Adrenal gland (tissue), 12 donors: Measurements from ENCODE around the gene UPK3B. TPM values are rescaled to one million over a fixed set of nuclear protein-coding genes. Genes with fewer than 3 reads are reported as not detected.
"Not testable (repeated sequence)": the region's sequence is repeated elsewhere in the genome, so short reads cannot be mapped to it uniquely, and the experiment has no call there.

Experiments
- DNase-seq, 7 donors: peaks; one replicate each; pipeline ENCODE4 v3.0.0-alpha.2; 2019 to 2020
- H3K27ac ChIP-seq, 5 donors: fragments of 200-600 bp; sonication (generic) in 4 of 5; 1 replicate in 3 of 5; 2 replicates in 2 of 5; pipeline versions ENCODE4 v1.5.1 to v1.8.0; 2016 to 2020; ENCODE audit warnings: mild to moderate bottlenecking in 1 of 5
- H3K27me3 ChIP-seq: fragments of 200-600 bp; 2 replicates; pipeline ENCODE4 v1.8.0; 2021
- H3K36me3 ChIP-seq, 2 donors: fragments of 200-600 bp; replicated peaks in 1 of 2; 1 replicate in 1 of 2; 2 replicates in 1 of 2; pipeline versions ENCODE4 v1.5.1 to v1.8.0; 2018 to 2022
- H3K4me1 ChIP-seq, 2 donors: fragments of 200-600 bp; replicated peaks in 1 of 2; 1 replicate in 1 of 2; 2 replicates in 1 of 2; pipeline versions ENCODE4 v1.5.1 to v1.8.0; 2018 to 2021
- H3K4me3 ChIP-seq, 4 donors: fragments of 200-600 bp; sonication (generic) in 3 of 4; one replicate each; pipeline ENCODE4 v1.5.1; 2016 to 2018
- H3K9me3 ChIP-seq, 3 donors: fragments of 200-600 bp; sonication (generic) in 1 of 3; replicated peaks in 1 of 3; 1 replicate in 2 of 3; 2 replicates in 1 of 3; pipeline versions ENCODE4 v1.5.1 to v1.8.0; 2016 to 2021
- CTCF ChIP-seq, 6 experiments: fragments of 450-650 bp in 4 of 6; fragments of 200-600 bp in 2 of 6; sonication (generic) in 1 of 6; IDR thresholded peaks; 1 replicate in 5 of 6; 2 replicates in 1 of 6; pipeline versions ENCODE4 v1.5.1 to v1.8.0; 2016 to 2021; ENCODE audit warnings: antibody characterized with exemption in 6 of 6, mild to moderate bottlenecking in 2 of 6, moderate library complexity in 1 of 6
- POLR2A ChIP-seq, 2 donors: fragments of 450-650 bp; IDR thresholded peaks; one replicate each; pipeline ENCODE4 v1.6.1; 2017; ENCODE audit warnings: antibody characterized with exemption in 2 of 2, mild to moderate bottlenecking in 2 of 2, moderate library complexity in 1 of 2
- WGBS, 4 donors: extraction: QIAGEN DNeasy Blood & Tissue Kit in 2 of 4; methylation state at CpG; one replicate each; pipeline versions ENCODE4 v1.1.5 to v1.1.7; 2013 to 2017; 5-methylcytosine and 5-hydroxymethylcytosine counted together
- intact Hi-C, 2 donors: fragments of 100-400 bp; cut with DNase I; formaldehyde crosslinking; loops; one replicate each; pipeline versions ENCODE4 v1.14.1 to v1.15.0; 2022 to 2023
- polyA plus RNA-seq, 3 donors: library from polyadenylated mRNA; stranded (reverse); fragments of 200-250 nt in 2 of 3; fragments of 350-450 nt in 1 of 3; fragmentation: Illumina TruSeq in 1 of 3; extraction: RNeasy Lipid Tissue Mini Kit (QIAGEN cat#74804) in 1 of 3; gene quantifications; one replicate each; pipeline ENCODE4 v1.2.3, GENCODE V29; 2013 to 2014
- total RNA-seq, 9 donors: library from RNA; depleted of rRNA in 4 of 9; stranded (reverse); fragments of >200 nt in 4 of 9; fragments of 120-200 nt in 1 of 9; fragmentation: NEBNext Ultra II Directional in 1 of 9; extraction: Animal tissue kit (Norgen Biotek cat#: 25700) in 1 of 9; gene quantifications; one replicate each; pipeline versions ENCODE4 v1.1.0 to v1.2.4, GENCODE V29; 2013 to 2023
- donor health status: healthy with polysubstance abuse.
- donor health status: Bipolar disorder and iron deficiency.
- donor health status: DM: yes; HTN: yes; CAD: no.
- donor health status: DM: no; HTN: no; CAD: no.
- donor health status: DM: no; HTN: no; CAD: no.
- donor health status: DM: yes; HTN: yes; CAD: no.

The UPK3B gene
- total and polyA plus RNA-seq, 12 donors = 0.22 to 2.6 (median 0.83) TPM; not detected in 2

DNA sequence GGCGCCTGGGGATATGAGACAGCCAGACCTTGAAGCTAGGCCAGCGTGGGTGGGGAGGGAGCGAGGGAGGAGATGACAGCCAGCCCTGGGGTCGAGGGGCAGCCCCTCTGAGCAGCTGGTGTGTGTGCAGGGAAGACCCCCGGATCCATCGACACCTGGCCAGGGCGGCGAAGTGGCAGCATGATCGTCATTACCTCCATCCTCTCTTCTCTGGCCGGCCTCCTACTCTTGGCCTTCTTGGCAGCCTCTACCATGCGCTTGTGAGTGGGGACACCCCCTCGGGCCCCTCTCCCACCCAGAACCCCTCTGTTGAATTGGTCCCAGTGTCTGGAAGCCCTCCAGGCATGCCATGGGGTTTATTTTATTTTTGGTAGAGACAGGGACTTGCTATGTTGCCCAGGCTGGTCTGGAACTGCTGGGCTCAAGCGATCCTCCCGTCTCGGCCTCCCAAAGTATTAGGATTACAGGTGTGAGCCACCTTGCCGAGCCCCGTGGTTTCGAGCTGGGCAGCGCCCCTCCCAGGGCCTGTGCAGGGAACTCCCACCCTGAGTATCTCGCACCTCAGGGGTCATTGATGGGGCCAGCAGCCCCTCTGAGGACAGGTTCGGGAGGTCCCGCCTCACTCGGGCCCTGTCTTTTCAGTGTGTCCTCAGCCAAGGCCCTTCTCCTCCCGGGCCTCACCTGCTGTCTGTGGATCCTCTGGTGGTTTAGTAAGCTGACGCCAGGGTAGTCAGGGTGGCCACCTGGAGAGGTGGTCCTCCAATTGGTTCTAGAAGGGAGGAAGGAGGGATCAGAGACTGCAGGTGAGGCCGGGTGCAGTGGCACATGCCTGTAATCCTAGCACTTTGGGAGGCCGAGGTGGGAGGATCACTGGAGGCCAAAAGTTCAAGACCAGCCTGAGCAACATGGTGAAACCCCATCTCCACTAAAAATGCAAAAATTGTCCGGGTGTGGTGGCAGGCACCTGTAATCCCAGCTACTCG is 3.8 kb downstream of the UPK3B start:
- no peaks in the 10 kb centered on the region for H3K9me3 ChIP-seq
- peak in 1 of 7 donors; percentile 15 for DNase-seq
- no peaks in the 10 kb centered on the region for H3K27me3 ChIP-seq
- peaks cover 6 to 8% of the 10 kb centered on the region in 2 donors for H3K4me1 ChIP-seq
- intact Hi-C loops = no loop called here
- no peaks in the 10 kb centered on the region for H3K36me3 ChIP-seq
- WGBS, 4 donors = 83 to 90% (median 85%) methylated on average over 19 to 29 of the region's 29 CpGs
- H3K4me3 ChIP-seq = no peak overlapping the region
- TF ChIP-seq POLR2A (IDR thresholded peaks at IDR 0.05) (no peak), CTCF (IDR thresholded peaks at IDR 0.05) (no peak)
- H3K27ac ChIP-seq = peak overlapping the region in 1 of 5 donors; percentile 56

- Histone ChIP-seq H3K27ac (no peak overlapping the region), H3K36me3 (no peaks in the 10 kb centered on the region), H3K4me3 (no peak overlapping the region), H3K9me3 (no peaks in the 10 kb centered on the region), H3K4me1 (peaks cover 6 to 8% of the 10 kb centered on the region in 2 donors), H3K27me3 (no peaks in the 10 kb centered on the region)
- TF ChIP-seq CTCF (IDR thresholded peaks at IDR 0.05) (no peak), POLR2A (IDR thresholded peaks at IDR 0.05) (no peak)
- intact Hi-C loops = no loop called here
- WGBS, 4 donors = 39 to 84% (median 65%) methylated on average over 6 to 14 of the region's 16 CpGs
- DNase-seq = peak in 5 of 7 donors; percentile 40 to 73 (median 47)
Measured at GRCh38 chr7:76514926-76515771, 4.8 kb downstream of the UPK3B start.

DNA sequence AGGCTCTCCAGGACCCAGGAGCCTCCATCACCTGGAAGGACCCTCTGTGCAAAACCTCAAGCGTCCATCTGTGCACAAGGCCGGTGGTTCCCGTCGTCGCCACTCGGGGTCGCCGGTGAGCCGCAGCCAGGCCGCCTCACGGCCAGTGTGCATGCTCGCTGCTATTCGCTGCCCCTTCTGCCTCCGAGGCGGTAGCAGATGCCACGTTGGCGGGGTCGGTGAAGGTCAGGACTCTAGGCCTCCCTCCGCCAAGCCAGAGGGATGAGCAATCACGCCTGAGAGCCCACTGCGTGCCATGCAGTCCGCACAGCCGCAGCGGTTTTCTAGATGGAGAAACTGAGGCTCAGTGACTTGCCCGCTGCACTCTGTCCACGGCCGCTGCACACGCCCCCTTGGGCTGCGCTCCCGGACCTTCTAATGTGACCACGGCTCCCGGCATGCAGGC is 5.7 kb downstream of the UPK3B start:
- no peaks in the 10 kb centered on the region for H3K36me3 ChIP-seq
- no peaks in the 10 kb centered on the region for H3K9me3 ChIP-seq
- H3K27me3 ChIP-seq = no peaks in the 10 kb centered on the region
- peak in 3 of 7 donors; percentile 47 to 78 (median 61) for DNase-seq
- TF ChIP-seq CTCF (IDR thresholded peaks at IDR 0.05) (peak in 3 of 6 experiments; percentile 64 to 84 (median 79)), POLR2A (IDR thresholded peaks at IDR 0.05) (no peak)
- no peak overlapping the region for H3K4me3 ChIP-seq
- intact Hi-C loops = no loop called here
- peaks cover 6 to 8% of the 10 kb centered on the region in 2 donors for H3K4me1 ChIP-seq
- 2 to 8% (median 6%) methylated on average over 10 to 31 of the region's 32 CpGs; no CpG with 5 or more reads in 1 of the 4 donors for WGBS, 4 donors
- H3K27ac ChIP-seq = no peak overlapping the region

DNA sequence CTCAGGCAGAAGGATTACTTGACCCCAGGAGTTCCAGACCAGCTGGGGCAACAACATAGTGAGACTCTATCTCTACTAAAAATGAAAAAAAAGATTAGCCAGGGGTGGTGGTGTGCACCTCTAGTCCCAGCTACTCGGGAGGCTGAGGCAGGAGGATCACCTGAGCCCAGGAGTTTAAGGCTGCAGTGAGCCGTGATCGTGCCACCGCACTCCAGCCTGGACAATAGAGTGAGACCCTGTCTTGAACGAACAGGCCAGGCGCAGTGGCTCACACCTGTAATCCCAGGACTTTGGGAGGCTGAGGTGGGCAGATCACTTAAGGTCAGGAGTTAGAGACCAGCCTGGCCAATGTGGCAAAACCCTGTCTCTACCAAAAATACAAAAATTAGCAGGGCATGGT is 6.6 kb downstream of the UPK3B start:
- 94 to 100% (median 96%) methylated on average over 5 to 6 of the region's 6 CpGs; no CpG with 5 or more reads in 1 of the 4 donors for WGBS, 4 donors
- H3K36me3 ChIP-seq, H3K27me3 ChIP-seq, H3K27ac ChIP-seq, H3K4me3 ChIP-seq, intact Hi-C loops, H3K4me1 ChIP-seq, DNase-seq, H3K9me3 ChIP-seq: not testable (repeated sequence)

DNA sequence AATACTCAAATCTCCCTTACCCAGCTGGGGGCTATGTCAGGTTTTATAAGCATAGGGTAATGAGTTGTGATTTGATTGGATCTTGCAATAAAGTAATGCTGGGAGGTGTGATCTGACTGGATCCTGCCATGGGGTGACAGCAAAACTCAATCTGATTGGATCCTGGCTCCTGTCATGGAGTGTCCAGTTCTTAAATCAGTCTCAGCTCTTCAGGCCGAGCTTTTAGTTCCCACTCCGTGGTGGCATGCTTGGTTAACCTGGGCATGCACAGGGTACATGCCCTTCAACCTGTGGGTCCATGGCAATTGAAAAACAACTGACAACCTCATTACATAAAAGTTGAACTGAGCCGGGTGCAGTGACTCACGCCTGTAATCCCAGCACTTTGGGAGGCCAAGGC is 15.8 kb downstream of the UPK3B start:
- H3K36me3 ChIP-seq, H3K9me3 ChIP-seq, H3K27me3 ChIP-seq, DNase-seq, H3K4me1 ChIP-seq, intact Hi-C loops, H3K4me3 ChIP-seq, H3K27ac ChIP-seq: not testable (repeated sequence)
- 87 to 89% methylated on average over 2 of the region's 4 CpGs; no CpG with 5 or more reads in 2 of the 4 donors for WGBS, 4 donors

GRCh38 chr7:76531643-76532042 is 21.3 kb downstream of the UPK3B start:
- intact Hi-C loops, H3K27me3 ChIP-seq, H3K9me3 ChIP-seq, H3K36me3 ChIP-seq, H3K27ac ChIP-seq, H3K4me1 ChIP-seq, DNase-seq, H3K4me3 ChIP-seq: not testable (repeated sequence)
- 74 to 90% (median 83%) methylated on average over 2 of the region's 2 CpGs; no CpG with 5 or more reads in 1 of the 4 donors for WGBS, 4 donors

- no CpG with 5 or more reads among the region's 8 CpGs for WGBS, 4 donors
- H3K36me3 ChIP-seq, H3K27me3 ChIP-seq, H3K4me3 ChIP-seq, H3K27ac ChIP-seq, intact Hi-C loops, H3K4me1 ChIP-seq, H3K9me3 ChIP-seq, DNase-seq: not testable (repeated sequence)
Measured at GRCh38 chr7:76543197-76543596, 32.8 kb downstream of the UPK3B start, which contains the start of gene SPDYE16. Gene SPDYE16, minus strand, starts transcription at chr7:76543297. Its CDS starts 1,838 bp downstream, at chr7:76541459.
